GM12878 (cell line): ENCODE results near the gene TEX22.

ENCODE experiments used
- CUX1 ChIP-seq: IDR thresholded peaks from 2 replicates; pipeline ENCODE4 v1.6.1; 2012; ENCODE audit warnings: improper control_type of control experiment, low read depth, low read length; ENCODE audit not compliant: insufficient replicate concordance
- POLR2A ChIP-seq: IDR thresholded peaks from 2 replicates; pipeline ENCODE4 v1.6.1; 2011; ENCODE audit warnings: low read depth, mild to moderate bottlenecking, low read length
- POLR2AphosphoS5 ChIP-seq: IDR thresholded peaks from 2 replicates; pipeline ENCODE4 v1.6.1; 2011; ENCODE audit warnings: mild to moderate bottlenecking, low read length, inconsistent platforms
- RAD21 ChIP-seq: IDR thresholded peaks from 2 replicates; pipeline ENCODE4 v1.6.1; 2011; ENCODE audit warnings: mild to moderate bottlenecking, low read depth, low read length, moderate library complexity; ENCODE audit not compliant: insufficient read depth
- SIN3A ChIP-seq: IDR thresholded peaks from 2 replicates; pipeline ENCODE4 v1.6.1; 2012; ENCODE audit warnings: low read depth, low read length, improper control_type of control experiment
- TAF1 ChIP-seq: IDR thresholded peaks from 2 replicates; pipeline ENCODE4 v1.6.1; 2011; ENCODE audit warnings: mild to moderate bottlenecking, low read depth, low read length, borderline replicate concordance
- ZNF274 ChIP-seq: IDR thresholded peaks from one replicate; pipeline ENCODE4 v1.8.0; 2011; ENCODE audit not compliant: insufficient read length, insufficient read depth
- TF ChIP-seq, protein P1 (sequence below), 3 experiments: IDR thresholded peaks in 2 of 3; conservative IDR thresholded peaks in 1 of 3; 2 replicates each; pipeline ENCODE4 v1.5.1; 2011; ENCODE audit warnings: low read depth in 3 of 3, low read length in 3 of 3, mild to moderate bottlenecking in 3 of 3, control low read depth in 2 of 3, moderate library complexity in 2 of 3, inconsistent platforms in 1 of 3, mixed read lengths in 1 of 3; ENCODE audit not compliant: control insufficient read depth in 2 of 3, insufficient read depth in 1 of 3; ENCODE audit errors: extremely low read depth in 1 of 3

DNA sequence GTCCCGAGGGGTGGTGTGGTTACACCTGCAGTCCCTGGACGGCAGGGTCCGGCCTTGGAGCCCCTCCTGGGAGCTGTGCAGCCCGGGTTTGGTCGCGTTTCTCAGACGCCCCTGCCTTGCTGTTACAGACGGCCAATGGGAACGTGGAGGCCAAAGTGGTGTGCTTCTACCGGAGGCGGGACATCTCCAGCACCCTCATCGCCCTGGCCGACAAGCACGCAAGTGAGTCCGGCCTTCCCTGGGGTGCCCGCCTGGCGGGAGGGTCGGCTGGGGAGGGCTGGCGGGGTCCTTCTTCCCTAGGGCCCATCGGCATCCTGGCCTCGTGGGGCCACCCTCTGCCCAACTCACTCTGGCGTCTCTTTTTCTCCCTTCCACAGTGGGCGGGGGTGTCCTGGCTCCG is 47.0 kb downstream of the TEX22 start:
- no peak for TF ChIP-seq POLR2AphosphoS5
- TF ChIP-seq, protein P1, sequence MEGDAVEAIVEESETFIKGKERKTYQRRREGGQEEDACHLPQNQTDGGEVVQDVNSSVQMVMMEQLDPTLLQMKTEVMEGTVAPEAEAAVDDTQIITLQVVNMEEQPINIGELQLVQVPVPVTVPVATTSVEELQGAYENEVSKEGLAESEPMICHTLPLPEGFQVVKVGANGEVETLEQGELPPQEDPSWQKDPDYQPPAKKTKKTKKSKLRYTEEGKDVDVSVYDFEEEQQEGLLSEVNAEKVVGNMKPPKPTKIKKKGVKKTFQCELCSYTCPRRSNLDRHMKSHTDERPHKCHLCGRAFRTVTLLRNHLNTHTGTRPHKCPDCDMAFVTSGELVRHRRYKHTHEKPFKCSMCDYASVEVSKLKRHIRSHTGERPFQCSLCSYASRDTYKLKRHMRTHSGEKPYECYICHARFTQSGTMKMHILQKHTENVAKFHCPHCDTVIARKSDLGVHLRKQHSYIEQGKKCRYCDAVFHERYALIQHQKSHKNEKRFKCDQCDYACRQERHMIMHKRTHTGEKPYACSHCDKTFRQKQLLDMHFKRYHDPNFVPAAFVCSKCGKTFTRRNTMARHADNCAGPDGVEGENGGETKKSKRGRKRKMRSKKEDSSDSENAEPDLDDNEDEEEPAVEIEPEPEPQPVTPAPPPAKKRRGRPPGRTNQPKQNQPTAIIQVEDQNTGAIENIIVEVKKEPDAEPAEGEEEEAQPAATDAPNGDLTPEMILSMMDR (IDR thresholded peaks at IDR 0.05 in 2 of 3, conservative IDR thresholded peaks at IDR 0.05 in 1 of 3; ENCODE audit: control insufficient read depth in 2 of 3, extremely low read depth in 1 of 3, insufficient read depth in 1 of 3, low read depth in 3 of 3, low read length in 3 of 3) = no peak
- TF ChIP-seq CUX1 = no peak
- TF ChIP-seq TAF1 = no peak
- no peak for TF ChIP-seq ZNF274
- no peak for TF ChIP-seq POLR2A
- no peak for TF ChIP-seq SIN3A
- TF ChIP-seq RAD21 = no peak
